H1 (cell line): ENCODE results near the gene SPACA4. TPM values are rescaled to one million over a fixed set of nuclear protein-coding genes. Genes with fewer than 3 reads are reported as not detected.

ENCODE experiments used
- CTCF ChIA-PET: fragments of 300-600 bp; sonication (Branson Sonifier 250); formaldehyde crosslinking; loops from one replicate; lab custom pipeline; 2021; ENCODE audit not compliant: partially characterized antibody; lab: Charles Lee
- POLR2A ChIA-PET: fragments of 300-600 bp; sonication (Branson Sonifier 250); formaldehyde crosslinking; loops from one replicate; lab custom pipeline; 2021; ENCODE audit warnings: inconsistent platforms; ENCODE audit not compliant: partially characterized antibody; lab: Charles Lee
- DNase-seq, 2 experiments: peaks; one replicate each; pipeline versions ENCODE4 v3.0.0 to v3.0.0-alpha.2; 2010 to 2022; ENCODE audit warnings: low spot score in 2 of 2, low read depth in 1 of 2, mixed read lengths in 1 of 2
- FAIRE-seq: peaks from 2 replicates; lab custom pipeline; 2011; peaks lifted over from hg19 to GRCh38; lab: Jason Lieb, UNC
- H2AFZ ChIP-seq: 2 replicates; pipeline ENCODE4 v1.8.1; 2012; ENCODE audit warnings: low read length, inconsistent platforms
- H2AK5ac ChIP-seq: 2 replicates; pipeline ENCODE4 v1.6.1; 2013; ENCODE audit warnings: low read depth, low read length
- H2BK120ac ChIP-seq: replicated peaks from 2 replicates; pipeline ENCODE3; 2013; ENCODE audit warnings: low read depth, low read length, inconsistent platforms
- H2BK12ac ChIP-seq: 2 replicates; pipeline ENCODE4 v1.6.1; 2013; ENCODE audit warnings: low read depth, low read length
- H2BK15ac ChIP-seq: 2 replicates; pipeline ENCODE4 v1.6.1; 2013; ENCODE audit warnings: low read length
- H2BK20ac ChIP-seq: 2 replicates; pipeline ENCODE4 v1.6.1; 2013; ENCODE audit warnings: low read length
- H2BK5ac ChIP-seq: 2 replicates; pipeline ENCODE4 v1.6.1; 2013; ENCODE audit warnings: low read depth, low read length
- H3K14ac ChIP-seq: 2 replicates; pipeline ENCODE4 v1.6.1; 2013; ENCODE audit warnings: inconsistent platforms; ENCODE audit not compliant: insufficient read length
- H3K18ac ChIP-seq: 2 replicates; pipeline ENCODE4 v1.6.1; 2013; ENCODE audit warnings: low read length; ENCODE audit errors: extremely low read depth
- H3K23ac ChIP-seq: 2 replicates; pipeline ENCODE4 v1.6.1; 2013; ENCODE audit warnings: inconsistent platforms; ENCODE audit not compliant: insufficient read length
- H3K23me2 ChIP-seq: 2 replicates; pipeline ENCODE4 v1.6.1; 2013; ENCODE audit warnings: low read depth, low read length
- H3K27ac ChIP-seq: 2 replicates; pipeline ENCODE4 v1.6.1; 2011; ENCODE audit warnings: low read depth, low read length, inconsistent platforms
- H3K27me3 ChIP-seq, 4 experiments: replicated peaks in 1 of 4; 1 replicate in 1 of 4; 2 replicates in 3 of 4; pipeline versions ENCODE4 v1.6.1 to v1.8.1; 2011 to 2013; ENCODE audit warnings: low read length in 3 of 4, mild to moderate bottlenecking in 3 of 4, inconsistent platforms in 2 of 4, mixed read lengths in 2 of 4, moderate library complexity in 1 of 4; ENCODE audit not compliant: control insufficient read depth in 3 of 4, insufficient read depth in 3 of 4; ENCODE audit errors: extremely low read depth in 1 of 4
- H3K36me3 ChIP-seq, 4 experiments: 2 replicates each; pipeline versions ENCODE4 v1.6.1 to v1.8.1; 2011 to 2013; ENCODE audit warnings: mild to moderate bottlenecking in 4 of 4, low read length in 3 of 4, moderate library complexity in 2 of 4, control low read depth in 1 of 4, inconsistent platforms in 1 of 4; ENCODE audit not compliant: insufficient read depth in 4 of 4, control insufficient read depth in 2 of 4
- H3K4ac ChIP-seq: replicated peaks from 2 replicates; pipeline ENCODE3; 2013; ENCODE audit warnings: low read length, low read depth, mixed read lengths, inconsistent platforms; ENCODE audit not compliant: insufficient read length
- H3K4me1 ChIP-seq, 4 experiments: replicated peaks in 1 of 4; 1 replicate in 1 of 4; 2 replicates in 3 of 4; pipeline versions ENCODE4 v1.6.1 to v1.8.1; 2011 to 2013; ENCODE audit warnings: low read length in 3 of 4, inconsistent platforms in 2 of 4, mixed read lengths in 1 of 4; ENCODE audit not compliant: insufficient read depth in 4 of 4, control insufficient read depth in 3 of 4
- H3K4me2 ChIP-seq, 2 experiments: 2 replicates each; pipeline versions ENCODE4 v1.6.1 to v1.8.1; 2011 to 2013; ENCODE audit warnings: low read depth in 2 of 2, low read length in 2 of 2, control low read depth in 1 of 2, inconsistent platforms in 1 of 2, mild to moderate bottlenecking in 1 of 2; ENCODE audit not compliant: insufficient read depth in 1 of 2
- H3K4me3 ChIP-seq, 4 experiments: fragments of 200-600, 300-600 bp in 1 of 4; sonication (generic), shearing (Covaris generic), sonication (Bioruptor Twin) in 1 of 4; 2 replicates each; pipeline versions ENCODE4 v1.5.1 to v1.8.1; 2011 to 2016; ENCODE audit warnings: low read length in 4 of 4, low read depth in 3 of 4, control low read depth in 2 of 4, inconsistent platforms in 2 of 4, mild to moderate bottlenecking in 2 of 4, mixed read lengths in 1 of 4, moderate library complexity in 1 of 4; ENCODE audit not compliant: insufficient read depth in 2 of 4; ENCODE audit errors: extremely low read depth in 1 of 4
- H3K56ac ChIP-seq: replicated peaks from 2 replicates; pipeline ENCODE3; 2013; ENCODE audit warnings: low read depth, mild to moderate bottlenecking, mixed read lengths, low read length, inconsistent platforms; ENCODE audit not compliant: insufficient read length
- H3K79me1 ChIP-seq: 2 replicates; pipeline ENCODE4 v1.6.1; 2013; ENCODE audit warnings: low read depth, low read length, control low read depth
- H3K79me2 ChIP-seq, 2 experiments: 2 replicates each; pipeline versions ENCODE4 v1.6.1 to v1.8.1; 2012 to 2013; ENCODE audit warnings: low read length in 2 of 2, mild to moderate bottlenecking in 2 of 2, inconsistent platforms in 1 of 2; ENCODE audit not compliant: insufficient read depth in 2 of 2, control insufficient read depth in 1 of 2
- H3K9ac ChIP-seq, 4 experiments: replicated peaks in 1 of 4; 1 replicate in 1 of 4; 2 replicates in 3 of 4; pipeline versions ENCODE4 v1.6.1 to v1.8.1; 2011 to 2013; ENCODE audit warnings: low read depth in 3 of 4, low read length in 3 of 4, control low read depth in 2 of 4, mild to moderate bottlenecking in 2 of 4, moderate library complexity in 2 of 4, inconsistent platforms in 1 of 4; ENCODE audit errors: extremely low read depth in 1 of 4
- H3K9me3 ChIP-seq, 2 experiments: 2 replicates each; pipeline versions ENCODE4 v1.6.1 to v1.8.1; 2012 to 2013; ENCODE audit warnings: mild to moderate bottlenecking in 2 of 2, moderate library complexity in 2 of 2, control low read depth in 1 of 2, inconsistent platforms in 1 of 2, low read depth in 1 of 2, low read length in 1 of 2, mixed read lengths in 1 of 2; ENCODE audit not compliant: insufficient read depth in 2 of 2
- H4K20me1 ChIP-seq, 2 experiments: replicated peaks in 1 of 2; 2 replicates each; pipeline versions ENCODE3 to v1.8.1; 2011 to 2013; ENCODE audit warnings: inconsistent platforms in 2 of 2, low read length in 2 of 2, mild to moderate bottlenecking in 1 of 2; ENCODE audit not compliant: insufficient read depth in 2 of 2, control insufficient read depth in 1 of 2
- H4K5ac ChIP-seq: 2 replicates; pipeline ENCODE4 v1.6.1; 2013; ENCODE audit warnings: low read length, low read depth, mixed read lengths, inconsistent platforms; ENCODE audit not compliant: insufficient read length
- H4K8ac ChIP-seq: 2 replicates; pipeline ENCODE4 v1.8.0; 2013; ENCODE audit warnings: mild to moderate bottlenecking, moderate library complexity, low read length, inconsistent platforms; ENCODE audit not compliant: insufficient read depth; ENCODE audit errors: extremely low read depth
- H4K91ac ChIP-seq: replicated peaks from 2 replicates; pipeline ENCODE3; 2013; ENCODE audit warnings: low read length, mixed read lengths, inconsistent platforms; ENCODE audit not compliant: insufficient read length
- BRCA1 ChIP-seq: IDR thresholded peaks from 2 replicates; pipeline ENCODE4 v1.6.1; 2012; ENCODE audit warnings: low read depth, low read length, improper control_type of control experiment
- CREB1 ChIP-seq: IDR thresholded peaks from 2 replicates; pipeline ENCODE4 v1.6.1; 2012; ENCODE audit warnings: inconsistent platforms
- E2F6 ChIP-seq: IDR thresholded peaks from 2 replicates; pipeline ENCODE4 v1.6.1; 2012; ENCODE audit warnings: inconsistent platforms
- EZH2 ChIP-seq: fragments of 200-600 bp; sonication (generic); IDR thresholded peaks from 2 replicates; pipeline ENCODE4 v1.7.1; 2012; ENCODE audit warnings: low read depth, mild to moderate bottlenecking, moderate library complexity, low read length, inconsistent platforms; ENCODE audit not compliant: severe bottlenecking
- HDAC6 ChIP-seq: IDR thresholded peaks from one replicate; pipeline ENCODE4 v1.7.1; 2012; ENCODE audit warnings: low read depth, mild to moderate bottlenecking, inconsistent platforms, low read length, moderate library complexity
- JUND ChIP-seq: IDR thresholded peaks from 2 replicates; pipeline ENCODE4 v1.6.1; 2011; ENCODE audit warnings: mild to moderate bottlenecking, improper control_type of control experiment, low read length
- PHF8 ChIP-seq: fragments of 200-600 bp; sonication (generic); conservative IDR thresholded peaks from 2 replicates; pipeline ENCODE4 v1.7.1; 2012; ENCODE audit warnings: low read depth, mild to moderate bottlenecking, inconsistent platforms, low read length, moderate library complexity
- POLR2A ChIP-seq, 2 experiments: IDR thresholded peaks; 1 replicate in 1 of 2; 2 replicates in 1 of 2; pipeline ENCODE4 v1.6.1; 2011; ENCODE audit warnings: low read depth in 2 of 2, low read length in 2 of 2, mild to moderate bottlenecking in 2 of 2; ENCODE audit errors: control extremely low read depth in 1 of 2
- RXRA ChIP-seq: IDR thresholded peaks from 2 replicates; pipeline ENCODE4 v1.6.1; 2011; ENCODE audit warnings: low read depth, mild to moderate bottlenecking, low read length, moderate library complexity; ENCODE audit not compliant: insufficient read depth
- TBP ChIP-seq: IDR thresholded peaks from 2 replicates; pipeline ENCODE4 v1.6.1; 2011; ENCODE audit warnings: low read depth, low read length, improper control_type of control experiment
- TEAD4 ChIP-seq: IDR thresholded peaks from 2 replicates; pipeline ENCODE4 v1.6.1; 2012; ENCODE audit warnings: low read depth, low read length, inconsistent platforms, mixed read lengths
- WGBS, 2 experiments: shearing (Covaris generic) in 1 of 2; methylation state at CpG; one replicate each; pipeline versions ENCODE4 v1.1.6 to v1.1.7; 2013 to 2015; ENCODE audit warnings: low lambda C conversion rate in 2 of 2, mixed read lengths in 2 of 2, inconsistent platforms in 1 of 2, low coverage in 1 of 2, missing lambda C conversion rate in 1 of 2; ENCODE audit not compliant: insufficient replicate concordance in 2 of 2, insufficient coverage in 1 of 2, insufficient read length in 1 of 2; ENCODE audit errors: extremely low coverage in 1 of 2, missing lambda C conversion rate in 1 of 2; 5-methylcytosine and 5-hydroxymethylcytosine counted together
- polyA plus RNA-seq, 7 experiments: library from polyadenylated mRNA; depleted of rRNA in 3 of 7; stranded (reverse) in 5 of 7; unstranded in 2 of 7; fragments of >200 nt in 5 of 7; fragments of 200-250 nt in 2 of 7; gene quantifications; 1 replicate in 5 of 7; 2 replicates in 1 of 7; 4 replicates in 1 of 7; pipeline versions ENCODE4 v1.2.1 to v1.2.3, GENCODE V29; 2011 to 2013; ENCODE audit warnings: missing spikeins in 2 of 7, mixed read lengths in 2 of 7
- total RNA-seq: library from RNA; stranded (reverse); fragmentation: NEBNext Ultra II Directional; extraction: Animal tissue kit (Norgen Biotek cat#: 25700); gene quantifications from 2 replicates; pipeline ENCODE4 v1.2.1, GENCODE V29; 2021
- TF ChIP-seq, protein P1 (sequence below): IDR thresholded peaks from 2 replicates; pipeline ENCODE4 v1.6.1; 2012; ENCODE audit warnings: inconsistent platforms

Gene SPACA4
- total and polyA plus RNA-seq, 2 of the 8 experiments (the other 6 are each of a cell fraction or from before 2014, with no cell fraction given) = not detected

DNA sequence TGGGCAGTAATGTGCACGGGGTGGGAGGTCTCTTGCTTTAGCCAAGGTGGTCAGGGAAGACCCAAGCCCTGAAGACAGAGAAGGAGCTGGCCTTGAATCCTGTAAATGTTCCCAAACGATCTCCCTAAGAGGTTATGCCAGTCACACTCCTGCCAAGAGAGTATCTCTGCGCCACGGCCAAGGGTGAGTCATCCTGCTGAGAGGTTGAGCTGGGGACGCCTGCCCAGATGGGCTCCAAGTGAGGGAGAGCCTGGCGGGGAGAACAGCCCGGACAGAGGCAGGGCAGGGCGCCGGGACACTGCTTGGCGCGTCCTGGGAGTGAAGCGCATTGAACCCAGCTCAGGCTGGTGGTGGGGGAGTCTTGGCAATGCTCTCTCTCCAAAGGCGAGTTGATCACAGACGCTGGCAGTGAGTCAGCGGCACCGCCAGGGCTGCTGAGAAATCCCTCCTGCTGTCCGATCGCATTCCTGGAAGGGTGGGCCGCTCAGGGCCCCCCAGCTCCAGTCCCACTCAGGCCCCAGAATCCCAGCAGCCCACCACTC lies 38.1 kb upstream of the SPACA4 start:
- Histone ChIP-seq H3K9me3 (no peaks in the 10 kb centered on the region), H3K27ac (no peak overlapping the region; the same call in 1 of the 2 replicates), H3K4me2 (peak overlapping the region; percentile 56 to 57), H2BK120ac (no peak overlapping the region), H2AK5ac (no peak overlapping the region), H3K18ac (peak overlapping the region; percentile 42; the same call in 1 of the 2 replicates), H3K4me1 (peaks cover 0 to 8% (median 3%) of the 10 kb centered on the region in 4 experiments; a peak in 5 of 7 replicates), H3K9ac (peak overlapping the region in 1 of 4 experiments; percentile 17; a peak in 4 of 7 replicates), H3K27me3 (no peaks in the 10 kb centered on the region; a peak in 2 of 7 replicates), H4K20me1 (no peaks in the 10 kb centered on the region), H4K5ac (no peak overlapping the region), H4K8ac (peak overlapping the region; percentile 88; the same call in 1 of the 2 replicates), H3K79me1 (no peaks in the 10 kb centered on the region), H3K56ac (no peak overlapping the region), H3K14ac (no peak overlapping the region), H3K4me3 (peak overlapping the region in 3 of 4 experiments; percentile 10 to 50 (median 14); a peak in 4 of 8 replicates), H3K79me2 (no peaks in the 10 kb centered on the region), H3K36me3 (no peaks in the 10 kb centered on the region), H3K23ac (no peak overlapping the region), H2BK5ac (peak overlapping the region; percentile 57; the same call in 1 of the 2 replicates), H2BK15ac (0 out of 2 replicates have a peak overlapping the region, but pooled peaks have one; percentile 75), H3K23me2 (no peaks in the 10 kb centered on the region), H2BK20ac (0 out of 2 replicates have a peak overlapping the region, but pooled peaks have one; percentile 62), H2AFZ (peak overlapping the region; percentile 82), H3K4ac (no peak overlapping the region), H2BK12ac (peak overlapping the region; percentile 27; the same call in 1 of the 2 replicates), H4K91ac (no peak overlapping the region)
- no peak for FAIRE-seq
- POLR2A ChIA-PET = interaction anchor here (0.6 to 2.4 kb wide), 13 partner anchors 10 to 98 kb away, joined by 3 to 8 read pairs (median 4); partner anchors contain the start of genes RPL18 and SPHK2
- WGBS, 2 experiments = 10% methylated on average over 18 of the region's 19 CpGs; no CpG with 5 or more reads in 1 of the 2 experiments
- CTCF ChIA-PET = interaction anchor here (0.8 to 2.7 kb wide), 11 partner anchors 9 to 79 kb away, joined by 3 to 16 read pairs (median 4); partner anchors contain the start of gene CA11
- peak in 1 of 2 experiments; percentile 68 for DNase-seq
- TF ChIP-seq, protein P1, sequence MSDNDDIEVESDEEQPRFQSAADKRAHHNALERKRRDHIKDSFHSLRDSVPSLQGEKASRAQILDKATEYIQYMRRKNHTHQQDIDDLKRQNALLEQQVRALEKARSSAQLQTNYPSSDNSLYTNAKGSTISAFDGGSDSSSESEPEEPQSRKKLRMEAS = no peak
- peak; percentile 69 for TF ChIP-seq TEAD4
- no peak for TF ChIP-seq E2F6
- TF ChIP-seq TBP = peak; percentile 44; the same call in 1 of the 2 replicates
- peak; percentile 63; the same call in 1 of the 2 replicates for TF ChIP-seq JUND
- peak in 1 of 2 experiments; percentile 47; a peak in 1 of 3 replicates for TF ChIP-seq POLR2A (IDR thresholded peaks at IDR 0.05; ENCODE audit: control extremely low read depth in 1 of 2, low read depth in 2 of 2, low read length in 2 of 2)
- no peak for TF ChIP-seq CREB1
- TF ChIP-seq BRCA1 = no peak
- TF ChIP-seq RXRA = no peak
- 0 out of 2 replicates have a peak, but pooled peaks have one; percentile 33 for TF ChIP-seq PHF8
- no peak for TF ChIP-seq EZH2
- TF ChIP-seq HDAC6 = no peak
